OCI-LY7 (cell line): ENCODE data around the gene C9orf78. TPM values are rescaled to one million over a fixed set of nuclear protein-coding genes. Genes with fewer than 3 reads are reported as not detected.
A peak's percentile ranks its signal among the peaks of the same experiment; 100 is the strongest.

Experiments
- BruUV-seq: library from RNA; stranded (reverse); fragments of 400-500 nt; replicated peaks from 2 replicates; lab custom pipeline; 2021; lab: Mats Ljungman, UMichigan
- CTCF ChIA-PET: fragments of 300-600 bp; sonication (Branson Sonifier 250); formaldehyde crosslinking; loops from one replicate; lab custom pipeline; 2022; ENCODE audit warnings: antibody characterized with exemption; ENCODE audit not compliant: unreplicated experiment; lab: Charles Lee
- POLR2A ChIA-PET: fragments of 300-600 bp; sonication (Branson Sonifier 250); formaldehyde crosslinking; loops from one replicate; lab custom pipeline; 2022; ENCODE audit warnings: antibody characterized with exemption; lab: Charles Lee
- DNase-seq: peaks from one replicate; pipeline ENCODE4 v3.0.0-alpha.2; 2015; ENCODE audit warnings: low spot score
- H2AFZ ChIP-seq: fragments of 200-600 bp; sonication (generic), shearing (Covaris generic); 2 replicates; pipeline ENCODE4 v1.6.1; 2014; ENCODE audit warnings: mild to moderate bottlenecking, antibody characterized with exemption, low read length, moderate library complexity
- H3K27ac ChIP-seq: fragments of 200-600 bp; sonication (generic); 2 replicates; pipeline ENCODE4 v1.5.1; 2014; ENCODE audit warnings: mixed run types, low read depth, mild to moderate bottlenecking, moderate library complexity, low read length, inconsistent platforms; ENCODE audit not compliant: poor library complexity, severe bottlenecking
- H3K36me3 ChIP-seq: fragments of 200-600 bp; sonication (generic); 2 replicates; pipeline ENCODE4 v1.6.1; 2014; ENCODE audit warnings: mild to moderate bottlenecking, antibody characterized with exemption, low read length, moderate library complexity, mixed read lengths; ENCODE audit not compliant: insufficient read depth
- H3K4me1 ChIP-seq: fragments of 200-600 bp; sonication (generic); 2 replicates; pipeline ENCODE4 v1.5.1; 2014; ENCODE audit warnings: mild to moderate bottlenecking, low read length; ENCODE audit not compliant: insufficient read depth, poor library complexity, severe bottlenecking
- H3K4me2 ChIP-seq: fragments of 200-600 bp; sonication (generic); 2 replicates; pipeline ENCODE4 v1.6.1; 2014; ENCODE audit warnings: mild to moderate bottlenecking, low read length
- H3K4me3 ChIP-seq: fragments of 200-600 bp; sonication (generic); 2 replicates; pipeline ENCODE4 v1.5.1; 2014; ENCODE audit warnings: mild to moderate bottlenecking, low read depth, low read length; ENCODE audit not compliant: poor library complexity, severe bottlenecking
- H3K79me2 ChIP-seq: fragments of 200-600 bp; sonication (generic); 2 replicates; pipeline ENCODE4 v1.6.1; 2016; ENCODE audit warnings: low read depth, mild to moderate bottlenecking, low read length, moderate library complexity, mixed read lengths; ENCODE audit not compliant: insufficient read depth
- H3K9me2 ChIP-seq: fragments of 200-600 bp; sonication (generic); 2 replicates; pipeline ENCODE4 v1.6.1; 2016; ENCODE audit warnings: mild to moderate bottlenecking, low read length, mixed read lengths; ENCODE audit not compliant: insufficient read depth
- H3K9me3 ChIP-seq: fragments of 200-600 bp; sonication (generic); 2 replicates; pipeline ENCODE4 v1.6.1; 2014; ENCODE audit warnings: mild to moderate bottlenecking, mixed run types, low read length, mixed read lengths
- H4K20me1 ChIP-seq: fragments of 200-600 bp; sonication (generic); 2 replicates; pipeline ENCODE4 v1.6.1; 2014; ENCODE audit warnings: mild to moderate bottlenecking, antibody characterized with exemption, low read length, moderate library complexity, mixed read lengths; ENCODE audit not compliant: insufficient read depth
- CTCF ChIP-seq: fragments of 200-600 bp; sonication (generic); conservative IDR thresholded peaks from 2 replicates; pipeline ENCODE4 v1.5.1; 2014; ENCODE audit warnings: mild to moderate bottlenecking, antibody characterized with exemption, low read length, moderate library complexity, mixed read lengths
- EZH2phosphoT487 ChIP-seq: fragments of 200-600 bp; sonication (generic); IDR thresholded peaks from 2 replicates; pipeline ENCODE4 v1.6.1; 2018; ENCODE audit warnings: low read depth, borderline replicate concordance, mild to moderate bottlenecking, mixed run types, antibody characterized with exemption, low read length, moderate library complexity, mixed read lengths
- intact Hi-C: fragments of 100-400 bp; cut with micrococcal nuclease; formaldehyde crosslinking; loops from one replicate; pipeline ENCODE4 v1.10.0; 2022; ENCODE audit not compliant: unreplicated experiment
- total RNA-seq, 2 experiments: library from RNA; depleted of rRNA in 1 of 2; stranded (reverse); fragments of >200 nt in 1 of 2; shearing (Covaris generic) in 1 of 2; gene quantifications; 2 replicates each; pipeline ENCODE4 v1.2.3, GENCODE V29; 2014 to 2022

C9orf78 gene
- total RNA-seq, 2 experiments from 2014 or later = 49.4 to 60.6 TPM

DNA sequence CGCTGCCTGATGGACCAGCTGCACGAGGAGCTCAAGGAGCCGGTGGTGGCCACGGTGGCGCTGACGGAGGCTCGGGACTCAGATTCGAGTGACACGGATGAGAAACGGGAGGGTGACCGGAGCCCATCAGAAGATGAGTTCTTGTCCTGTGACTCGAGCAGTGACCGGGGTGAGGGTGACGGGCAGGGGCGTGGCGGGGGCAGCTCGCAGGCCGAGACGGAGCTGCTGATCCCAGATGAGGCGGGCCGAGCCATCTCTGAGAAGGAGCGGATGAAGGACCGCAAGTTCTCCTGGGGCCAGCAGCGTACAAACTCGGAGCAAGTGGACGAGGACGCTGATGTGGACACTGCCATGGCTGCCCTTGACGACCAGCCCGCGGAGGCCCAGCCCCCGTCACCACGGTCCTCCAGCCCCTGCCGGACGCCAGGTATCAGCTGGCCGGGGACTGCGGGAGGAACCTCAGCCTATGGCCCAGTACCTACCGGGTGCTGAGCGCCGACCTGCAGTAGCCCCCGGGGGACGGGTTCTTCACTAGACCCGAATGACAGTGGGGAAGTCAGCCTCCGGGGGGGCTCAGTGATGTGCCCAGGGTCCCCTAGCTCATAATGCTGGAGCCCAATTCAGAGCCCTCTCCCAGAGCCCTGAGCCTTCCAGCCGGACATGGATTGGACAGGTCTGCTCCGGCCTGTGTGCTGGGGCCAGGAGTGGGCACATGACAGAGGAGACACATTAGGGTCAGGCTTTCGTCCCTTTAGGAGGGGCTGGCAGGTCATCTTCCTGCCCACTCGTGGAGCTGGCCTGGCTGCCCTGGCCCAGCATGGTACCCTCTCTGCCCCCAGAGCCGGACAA, 33.2 kb upstream of the C9orf78 start:
- Histone ChIP-seq H3K4me1 (peaks cover 1% of the 10 kb centered on the region), H3K27ac (no peak overlapping the region), H4K20me1 (no peaks in the 10 kb centered on the region), H3K4me3 (no peak overlapping the region), H2AFZ (no peak overlapping the region), H3K36me3 (peaks cover 9% of the 10 kb centered on the region; the same call in 1 of the 2 replicates), H3K4me2 (no peak overlapping the region), H3K9me2 (no peaks in the 10 kb centered on the region), H3K9me3 (no peaks in the 10 kb centered on the region), H3K79me2 (no peaks in the 10 kb centered on the region)
- intact Hi-C loops = no loop called here
- ChIA-PET POLR2A (interaction anchor here (0.8 kb wide), 1 partner anchor 35 kb away, joined by 3 read pairs; no protein-coding TSS in a partner anchor), CTCF (no interaction called here)
- no peak for DNase-seq
- TF ChIP-seq CTCF (0 out of 2 replicates have a peak, but pooled peaks have one; percentile 20), EZH2phosphoT487 (no peak)
- no TSS peak for BruUV-seq

- no peak overlapping the region for H3K27ac ChIP-seq
- peaks cover 10% of the 10 kb centered on the region; the same call in 1 of the 2 replicates for H3K36me3 ChIP-seq
- no peak overlapping the region for H3K4me2 ChIP-seq
- DNase-seq = no peak
- no peaks in the 10 kb centered on the region for H3K9me2 ChIP-seq
- no peak overlapping the region for H3K4me3 ChIP-seq
- peaks cover 5% of the 10 kb centered on the region for H3K4me1 ChIP-seq
- intact Hi-C loops = no loop called here
- H3K9me3 ChIP-seq = no peaks in the 10 kb centered on the region
- H3K79me2 ChIP-seq = no peaks in the 10 kb centered on the region
- CTCF ChIA-PET = no interaction called here
- H2AFZ ChIP-seq = no peak overlapping the region
- TF ChIP-seq CTCF (peak; percentile 54), EZH2phosphoT487 (no peak)
- no peaks in the 10 kb centered on the region for H4K20me1 ChIP-seq
- POLR2A ChIA-PET = interaction anchor here (0.8 kb wide), 1 partner anchor 34 kb away, joined by 3 read pairs; no protein-coding TSS in a partner anchor
- BruUV-seq = no TSS peak
Observed at GRCh38 chr9:129867136-129868022, 32.3 kb upstream of the C9orf78 start.
